ENCODE measurements around the gene PTCH1.

DNA sequence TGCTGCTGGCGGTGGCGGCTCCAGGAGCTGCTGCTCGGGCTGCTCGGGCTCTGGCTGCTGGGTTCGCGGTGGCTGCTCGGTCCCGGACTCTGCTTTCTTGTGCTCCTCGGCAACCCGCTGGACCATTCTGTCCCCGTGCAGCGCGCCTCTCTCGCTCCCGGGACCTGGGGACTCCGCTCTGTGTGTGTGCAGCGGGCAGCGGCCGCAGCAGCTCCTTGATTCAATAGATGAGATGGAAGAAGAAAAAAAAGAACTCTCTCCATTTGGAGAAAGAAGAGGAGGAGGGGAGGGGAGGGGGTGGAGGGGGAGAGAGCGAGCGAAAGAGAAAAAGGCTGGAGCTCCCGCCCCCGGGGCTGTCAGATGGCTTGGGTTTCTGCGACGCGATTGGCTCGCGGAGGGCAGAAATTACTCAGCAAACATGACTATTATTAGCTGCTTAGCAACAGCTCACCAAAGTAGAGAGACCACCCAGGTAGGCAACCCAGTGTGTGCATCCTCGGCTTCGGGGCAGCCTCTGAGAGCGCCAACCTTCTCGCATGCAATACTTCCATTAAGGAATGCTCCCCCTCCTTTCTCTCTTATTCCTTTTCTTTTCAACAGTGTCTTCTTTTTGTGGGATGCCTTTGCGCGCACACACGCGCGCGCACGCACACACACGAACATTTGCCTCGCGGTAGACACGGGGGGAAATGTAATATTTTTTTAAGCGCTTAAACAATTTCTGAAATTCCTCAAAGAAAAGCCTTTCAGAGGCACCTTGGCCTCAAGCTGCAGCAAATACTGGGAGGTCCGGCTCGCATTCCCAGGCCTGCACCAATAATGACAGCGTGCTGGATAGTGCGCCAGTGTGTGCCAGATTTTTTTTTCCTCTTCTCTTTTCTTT is 7.6 kb downstream of the PTCH1 start:
- TF ChIP-seq EZH2 (IDR thresholded peaks at IDR 0.05; ENCODE audit: borderline replicate concordance, low read depth, low read length, severe bottlenecking): no peak
- TF ChIP-seq, protein P1, sequence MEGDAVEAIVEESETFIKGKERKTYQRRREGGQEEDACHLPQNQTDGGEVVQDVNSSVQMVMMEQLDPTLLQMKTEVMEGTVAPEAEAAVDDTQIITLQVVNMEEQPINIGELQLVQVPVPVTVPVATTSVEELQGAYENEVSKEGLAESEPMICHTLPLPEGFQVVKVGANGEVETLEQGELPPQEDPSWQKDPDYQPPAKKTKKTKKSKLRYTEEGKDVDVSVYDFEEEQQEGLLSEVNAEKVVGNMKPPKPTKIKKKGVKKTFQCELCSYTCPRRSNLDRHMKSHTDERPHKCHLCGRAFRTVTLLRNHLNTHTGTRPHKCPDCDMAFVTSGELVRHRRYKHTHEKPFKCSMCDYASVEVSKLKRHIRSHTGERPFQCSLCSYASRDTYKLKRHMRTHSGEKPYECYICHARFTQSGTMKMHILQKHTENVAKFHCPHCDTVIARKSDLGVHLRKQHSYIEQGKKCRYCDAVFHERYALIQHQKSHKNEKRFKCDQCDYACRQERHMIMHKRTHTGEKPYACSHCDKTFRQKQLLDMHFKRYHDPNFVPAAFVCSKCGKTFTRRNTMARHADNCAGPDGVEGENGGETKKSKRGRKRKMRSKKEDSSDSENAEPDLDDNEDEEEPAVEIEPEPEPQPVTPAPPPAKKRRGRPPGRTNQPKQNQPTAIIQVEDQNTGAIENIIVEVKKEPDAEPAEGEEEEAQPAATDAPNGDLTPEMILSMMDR (IDR thresholded peaks at IDR 0.05; ENCODE audit: borderline replicate concordance, extremely low read depth, low read length, poor library complexity, severe bottlenecking): no peak
